HepG2 (cell line): Measurements from ENCODE around the gene APC2. TPM values are rescaled to one million over a fixed set of nuclear protein-coding genes. Genes with fewer than 3 reads are reported as not detected.
A peak's percentile ranks its signal among the peaks of the same experiment; 100 is the strongest.

Experiments
- AGO2 ChIP-seq: fragments of 200-400 bp; formaldehyde crosslinking; optimal IDR thresholded peaks from 2 replicates; pipeline ENCODE3; 2017; ENCODE audit warnings: mild to moderate bottlenecking, low read depth, low read length, moderate library complexity
- CTCF ChIP-seq: sonication (generic); formaldehyde crosslinking; IDR thresholded peaks from 2 replicates; pipeline ENCODE4 v1.5.0; 2020; ENCODE audit warnings: mild to moderate bottlenecking, missing genetic modification reagents, moderate library complexity
- FOXP4 ChIP-seq: sonication (generic); formaldehyde crosslinking; IDR thresholded peaks from 2 replicates; pipeline ENCODE4 v1.4.0; 2020; ENCODE audit warnings: missing genetic modification reagents
- HMG20A ChIP-seq: IDR thresholded peaks from 2 replicates; pipeline ENCODE4 v1.6.1; 2016; ENCODE audit warnings: borderline replicate concordance
- LCORL ChIP-seq, 2 experiments: fragments of 450-650 bp in 1 of 2; sonication (generic) in 1 of 2; formaldehyde crosslinking in 1 of 2; IDR thresholded peaks; 2 replicates each; pipeline versions ENCODE4 v1.5.0 to v1.6.1; 2017 to 2020; ENCODE audit warnings: antibody characterized with exemption in 1 of 2, missing genetic modification reagents in 1 of 2
- MIXL1 ChIP-seq: IDR thresholded peaks from 2 replicates; pipeline ENCODE4 v1.6.1; 2016
- MYNN ChIP-seq: sonication (generic); formaldehyde crosslinking; IDR thresholded peaks from 2 replicates; pipeline ENCODE4 v1.4.0; 2020; ENCODE audit warnings: mild to moderate bottlenecking, low read depth, missing genetic modification reagents
- NFE2L1 ChIP-seq: sonication (generic); formaldehyde crosslinking; IDR thresholded peaks from 2 replicates; pipeline ENCODE4 v1.4.0; 2020; ENCODE audit warnings: missing genetic modification reagents, mild to moderate bottlenecking, borderline replicate concordance
- PTBP1 ChIP-seq: fragments of 200-400 bp; formaldehyde crosslinking; IDR thresholded peaks from 2 replicates; pipeline ENCODE4 v1.6.1; 2018; ENCODE audit warnings: low read length, low read depth; ENCODE audit not compliant: poor library complexity, severe bottlenecking
- TRIM22 ChIP-seq: fragments of 450-650 bp; IDR thresholded peaks from 2 replicates; pipeline ENCODE4 v1.6.1; 2017
- TRIM24 ChIP-seq: sonication (generic); formaldehyde crosslinking; IDR thresholded peaks from 2 replicates; pipeline ENCODE4 v1.8.0; 2022; ENCODE audit warnings: mild to moderate bottlenecking, missing genetic modification reagents
- ZFP90 ChIP-seq: sonication (generic); formaldehyde crosslinking; IDR thresholded peaks from 2 replicates; pipeline ENCODE4 v1.8.0; 2022; ENCODE audit warnings: missing genetic modification reagents, mild to moderate bottlenecking, inconsistent platforms, borderline replicate concordance
- ZNF12 ChIP-seq: sonication (generic); formaldehyde crosslinking; IDR thresholded peaks from 2 replicates; pipeline ENCODE4 v1.5.0; 2020; ENCODE audit warnings: missing genetic modification reagents
- ZNF33A ChIP-seq: sonication (generic); formaldehyde crosslinking; IDR thresholded peaks from 2 replicates; pipeline ENCODE4 v1.5.1; 2020; ENCODE audit warnings: missing genetic modification reagents, mild to moderate bottlenecking, moderate library complexity, borderline replicate concordance
- ZNF547 ChIP-seq: sonication (generic); formaldehyde crosslinking; IDR thresholded peaks from 2 replicates; pipeline ENCODE4 v1.5.1; 2020; ENCODE audit warnings: mild to moderate bottlenecking, missing genetic modification reagents
- ZNF609 ChIP-seq: sonication (generic); formaldehyde crosslinking; IDR thresholded peaks from 2 replicates; pipeline ENCODE4 v1.4.0; 2020; ENCODE audit warnings: mild to moderate bottlenecking, missing genetic modification reagents, borderline replicate concordance
- ZNF644 ChIP-seq: IDR thresholded peaks from 2 replicates; pipeline ENCODE4 v1.6.1; 2016; ENCODE audit warnings: low read depth
- ZNF761 ChIP-seq: sonication (generic); formaldehyde crosslinking; conservative IDR thresholded peaks from 2 replicates; pipeline ENCODE4 v1.4.0; 2020; ENCODE audit warnings: mild to moderate bottlenecking, missing genetic modification reagents
- ZSCAN20 ChIP-seq: sonication (generic); formaldehyde crosslinking; IDR thresholded peaks from 2 replicates; pipeline ENCODE4 v1.4.0; 2020; ENCODE audit warnings: missing genetic modification reagents, mild to moderate bottlenecking, borderline replicate concordance
- polyA plus RNA-seq, 8 experiments: library from polyadenylated mRNA; depleted of rRNA in 3 of 8; stranded (reverse) in 7 of 8; unstranded in 1 of 8; fragments of >200 nt; fragmentation: Illumina TruSeq in 4 of 8; extraction: Trizol in 4 of 8; gene quantifications; 2 replicates each; pipeline versions ENCODE4 v1.2.1 to v1.2.3, GENCODE V29; 2011 to 2016; ENCODE audit warnings: low read depth in 4 of 8, missing spikeins in 1 of 8, mixed read lengths in 1 of 8; ENCODE audit not compliant: insufficient read depth in 1 of 8
- total RNA-seq, 5 experiments: library from RNA; depleted of rRNA; stranded (reverse); fragments of >200 nt; fragmentation: Illumina TruSeq; extraction: Trizol; gene quantifications; 2 replicates each; pipeline ENCODE4 v1.2.3, GENCODE V29; 2016; ENCODE audit warnings: low read depth in 1 of 5

The APC2 gene
- total and polyA plus RNA-seq, 2 of the 13 experiments (the other 11 are each of a cell fraction or from before 2014, with no cell fraction given): 0.08 to 0.22 TPM

GRCh38 chr19:1457031-1457739 is 7.3 kb downstream of the APC2 start (continued):
- no peak for TF ChIP-seq TRIM22
- TF ChIP-seq CTCF (CRISPR knock-in tag): peak; percentile 26; the same call in 1 of the 2 replicates
- no peak for TF ChIP-seq NFE2L1 (CRISPR knock-in tag)
- TF ChIP-seq ZNF644 (CRISPR knock-in tag): no peak
- TF ChIP-seq ZNF33A (CRISPR knock-in tag): no peak
- no peak for TF ChIP-seq ZNF12 (CRISPR knock-in tag)
- TF ChIP-seq TRIM24 (CRISPR knock-in tag): no peak
- TF ChIP-seq MYNN (CRISPR knock-in tag): no peak
- no peak for TF ChIP-seq ZNF609 (CRISPR knock-in tag)
- TF ChIP-seq ZFP90 (CRISPR knock-in tag): 0 out of 2 replicates have a peak, but pooled peaks have one; percentile 34
- no peak for TF ChIP-seq LCORL (IDR thresholded peaks at IDR 0.05)
- TF ChIP-seq LCORL (CRISPR knock-in tag; IDR thresholded peaks at IDR 0.05): no peak
- TF ChIP-seq MIXL1 (CRISPR knock-in tag): no peak
- no peak for TF ChIP-seq ZNF547 (CRISPR knock-in tag)
- no peak for TF ChIP-seq PTBP1
- no peak for TF ChIP-seq HMG20A
- no peak for TF ChIP-seq ZNF761 (CRISPR knock-in tag)
- no peak for TF ChIP-seq FOXP4
- peak; percentile 96 for TF ChIP-seq AGO2
- no peak for TF ChIP-seq ZSCAN20 (CRISPR knock-in tag)
